Measurements from ENCODE around the gene HIP1R. TPM values are rescaled to one million over a fixed set of nuclear protein-coding genes. Genes with fewer than 3 reads are reported as not detected.

The HIP1R gene
- total RNA-seq, 1 donor = 11.1 TPM

DNA sequence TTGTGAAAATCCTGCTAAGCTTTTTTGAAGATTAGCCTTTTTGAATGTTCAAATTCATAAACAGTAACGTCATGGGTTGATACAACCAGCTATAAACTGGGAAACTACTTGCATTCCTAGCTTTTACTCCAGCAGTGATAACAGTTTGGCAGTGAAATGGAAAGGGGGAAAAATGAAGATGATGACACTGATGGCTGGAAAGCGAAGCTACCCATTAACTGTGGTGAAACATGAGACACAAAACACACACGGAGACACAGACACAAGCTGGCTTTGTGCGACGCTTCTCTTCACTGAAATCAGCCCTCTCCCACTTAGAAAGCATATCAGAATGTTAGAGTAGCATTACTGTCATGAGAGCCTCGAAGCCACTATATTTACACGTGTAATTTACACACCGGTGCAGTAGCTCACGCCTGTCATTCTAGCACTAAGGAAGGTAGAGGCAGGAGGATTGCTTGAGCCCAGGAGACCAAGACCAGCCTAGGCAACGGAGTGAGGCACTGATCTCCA, 45.0 kb downstream of the HIP1R start:
- H3K4me3 ChIP-seq (ENCODE audit: low read depth, low read length) = peak overlapping the region; percentile 34
- peak; percentile 85 for DNase-seq (ENCODE audit: low read depth)
- TF ChIP-seq, protein P1, sequence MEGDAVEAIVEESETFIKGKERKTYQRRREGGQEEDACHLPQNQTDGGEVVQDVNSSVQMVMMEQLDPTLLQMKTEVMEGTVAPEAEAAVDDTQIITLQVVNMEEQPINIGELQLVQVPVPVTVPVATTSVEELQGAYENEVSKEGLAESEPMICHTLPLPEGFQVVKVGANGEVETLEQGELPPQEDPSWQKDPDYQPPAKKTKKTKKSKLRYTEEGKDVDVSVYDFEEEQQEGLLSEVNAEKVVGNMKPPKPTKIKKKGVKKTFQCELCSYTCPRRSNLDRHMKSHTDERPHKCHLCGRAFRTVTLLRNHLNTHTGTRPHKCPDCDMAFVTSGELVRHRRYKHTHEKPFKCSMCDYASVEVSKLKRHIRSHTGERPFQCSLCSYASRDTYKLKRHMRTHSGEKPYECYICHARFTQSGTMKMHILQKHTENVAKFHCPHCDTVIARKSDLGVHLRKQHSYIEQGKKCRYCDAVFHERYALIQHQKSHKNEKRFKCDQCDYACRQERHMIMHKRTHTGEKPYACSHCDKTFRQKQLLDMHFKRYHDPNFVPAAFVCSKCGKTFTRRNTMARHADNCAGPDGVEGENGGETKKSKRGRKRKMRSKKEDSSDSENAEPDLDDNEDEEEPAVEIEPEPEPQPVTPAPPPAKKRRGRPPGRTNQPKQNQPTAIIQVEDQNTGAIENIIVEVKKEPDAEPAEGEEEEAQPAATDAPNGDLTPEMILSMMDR (IDR thresholded peaks at IDR 0.05; ENCODE audit: insufficient read depth, low read length) = no peak

DNA sequence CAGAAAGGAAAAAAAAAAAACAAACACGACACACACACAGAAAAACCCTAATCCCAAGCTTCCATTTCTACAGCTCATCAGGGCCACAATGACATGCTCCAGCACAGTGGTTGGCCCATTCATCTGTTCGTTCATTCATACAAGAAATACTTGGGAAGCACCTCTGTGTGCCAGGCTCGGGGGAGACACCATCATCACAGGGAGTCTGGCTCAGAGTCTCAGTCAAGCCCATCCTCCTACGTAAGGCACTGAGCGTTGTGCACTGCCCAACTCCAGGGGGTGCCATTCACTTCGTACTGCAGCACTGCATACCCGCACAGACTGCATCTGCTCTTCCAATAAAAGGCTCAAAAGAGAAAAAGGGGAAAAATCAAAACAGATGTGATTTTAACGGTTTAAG, 45.4 kb downstream of the HIP1R start:
- TF ChIP-seq, protein P1 (IDR thresholded peaks at IDR 0.05; ENCODE audit: insufficient read depth, low read length) = peak; percentile 69
- peak overlapping the region; percentile 34 for H3K4me3 ChIP-seq (ENCODE audit: low read depth, low read length)
- DNase-seq (ENCODE audit: low read depth) = peak; percentile 73

DNA sequence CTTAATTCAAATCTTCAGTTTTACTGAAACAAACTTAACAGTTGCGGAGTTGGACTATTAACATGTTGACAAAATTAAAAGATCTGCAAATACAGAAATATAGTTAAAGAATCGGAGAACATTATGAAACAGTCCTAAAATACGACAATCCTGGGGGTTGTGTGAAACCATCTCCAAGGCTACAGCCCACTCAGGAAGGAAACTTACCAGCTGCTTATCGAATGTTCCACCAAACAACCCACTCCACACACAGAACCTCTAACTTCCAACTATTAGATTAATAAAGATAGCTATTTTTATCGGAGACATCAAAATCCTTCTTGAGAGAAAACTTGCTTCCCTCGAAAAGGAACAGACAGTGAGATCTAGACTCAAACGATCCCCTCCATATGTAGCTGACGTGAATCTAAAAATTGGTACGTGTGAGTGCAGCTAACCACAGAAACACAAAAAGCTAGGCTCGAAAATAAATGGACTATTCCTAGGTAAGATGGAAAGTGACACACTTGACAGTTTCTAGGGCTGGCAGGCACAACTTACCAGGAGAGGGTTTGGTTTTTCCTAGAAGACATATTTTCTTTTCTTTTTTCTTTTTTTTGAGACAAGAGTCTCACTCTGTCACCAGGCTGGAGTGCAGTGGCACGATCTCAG, 47.8 kb downstream of the HIP1R start:
- TF ChIP-seq, protein P1 (IDR thresholded peaks at IDR 0.05; ENCODE audit: insufficient read depth, low read length) = no peak
- no peak overlapping the region for H3K4me3 ChIP-seq (ENCODE audit: low read depth, low read length)
- DNase-seq (ENCODE audit: low read depth) = no peak

DNA sequence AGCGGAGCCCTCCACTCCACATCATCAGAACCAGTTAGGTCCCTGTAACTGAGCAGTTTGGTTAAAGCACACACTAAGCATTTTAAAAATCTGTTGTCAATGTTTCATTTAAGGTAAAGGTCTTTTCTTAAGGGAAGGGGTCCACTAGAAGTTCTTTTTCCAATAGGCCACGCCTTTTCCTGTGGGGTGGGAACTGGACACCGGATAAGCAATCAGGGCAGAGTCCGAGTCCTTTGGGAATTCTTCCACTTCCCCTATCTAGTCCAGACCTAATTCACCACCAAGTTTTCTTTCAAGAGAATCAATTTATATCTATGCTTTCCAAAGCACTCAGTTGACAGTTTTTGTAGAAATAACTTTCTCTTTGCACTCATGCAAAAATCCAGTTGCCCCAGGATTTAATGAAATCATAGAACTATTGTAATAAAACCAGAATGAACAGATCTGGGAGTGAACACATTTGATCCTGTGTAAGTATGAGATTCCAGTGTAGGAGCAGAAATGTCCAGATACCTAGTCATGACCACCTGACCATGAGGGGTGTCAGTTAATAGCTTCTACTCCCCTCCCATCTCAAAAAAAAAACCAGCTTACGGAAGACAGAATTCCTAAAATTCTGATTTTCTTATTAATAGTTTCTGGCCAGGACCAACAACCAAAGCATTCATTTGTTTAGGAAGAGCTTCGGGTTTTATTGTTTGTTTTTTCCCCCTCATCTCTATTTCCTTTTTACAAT, 49.0 kb downstream of the HIP1R start:
- TF ChIP-seq, protein P1 (IDR thresholded peaks at IDR 0.05; ENCODE audit: insufficient read depth, low read length) = no peak
- no peak for DNase-seq (ENCODE audit: low read depth)
- H3K4me3 ChIP-seq (ENCODE audit: low read depth, low read length) = no peak overlapping the region

DNA sequence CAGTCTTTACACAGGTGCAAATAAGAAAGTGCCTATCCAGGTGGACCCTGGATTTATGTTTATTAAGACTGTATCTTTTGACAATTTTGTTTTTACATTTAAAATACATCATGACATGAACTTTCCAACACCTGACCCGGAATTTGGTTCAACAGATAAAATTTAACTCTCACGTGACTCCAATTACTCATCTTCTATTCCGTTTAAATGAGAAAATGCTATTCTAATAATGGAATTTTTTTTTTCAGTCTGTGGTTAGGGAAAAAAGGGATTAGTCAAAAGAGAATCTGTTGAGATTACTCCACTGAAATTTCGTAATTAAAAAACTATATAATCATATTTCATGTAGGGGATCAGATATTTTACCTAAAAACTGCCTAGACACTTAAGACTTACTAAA, 49.6 kb downstream of the HIP1R start:
- no peak overlapping the region for H3K4me3 ChIP-seq (ENCODE audit: low read depth, low read length)
- DNase-seq (ENCODE audit: low read depth) = no peak
- TF ChIP-seq, protein P1 (IDR thresholded peaks at IDR 0.05; ENCODE audit: insufficient read depth, low read length) = no peak

DNA sequence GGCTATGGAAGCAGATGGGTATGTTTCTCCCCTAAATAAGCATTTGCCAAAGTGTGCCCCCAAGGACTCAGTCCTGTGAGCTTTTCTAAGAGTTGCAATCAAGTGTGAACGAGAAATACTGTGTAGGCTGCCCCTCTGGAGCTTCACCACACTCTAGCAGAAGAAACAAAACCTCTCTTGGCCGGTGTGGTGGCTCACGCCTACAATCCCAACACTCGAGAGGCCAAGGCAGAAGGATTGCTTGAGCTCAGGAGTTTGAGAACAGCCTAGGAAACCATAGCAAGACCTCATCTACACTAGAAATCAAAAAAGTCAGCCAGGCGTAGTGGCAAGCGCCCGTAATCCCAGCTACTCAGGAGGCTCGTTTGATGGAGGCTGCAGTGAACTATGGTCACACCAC, 50.9 kb downstream of the HIP1R start:
- TF ChIP-seq, protein P1 (IDR thresholded peaks at IDR 0.05; ENCODE audit: insufficient read depth, low read length) = no peak
- H3K4me3 ChIP-seq (ENCODE audit: low read depth, low read length) = no peak overlapping the region
- no peak for DNase-seq (ENCODE audit: low read depth)
